GM18517 (cell line): ENCODE measurements around the gene PRR15.

Experiments used
- ATAC-seq: cut with Tn5 transposase; IDR thresholded peaks from one replicate; pipeline ENCODE4 v1.9.1; 2021; ENCODE audit warnings: mild to moderate bottlenecking, moderate library complexity; ENCODE audit not compliant: unreplicated experiment

The PRR15 gene

DNA sequence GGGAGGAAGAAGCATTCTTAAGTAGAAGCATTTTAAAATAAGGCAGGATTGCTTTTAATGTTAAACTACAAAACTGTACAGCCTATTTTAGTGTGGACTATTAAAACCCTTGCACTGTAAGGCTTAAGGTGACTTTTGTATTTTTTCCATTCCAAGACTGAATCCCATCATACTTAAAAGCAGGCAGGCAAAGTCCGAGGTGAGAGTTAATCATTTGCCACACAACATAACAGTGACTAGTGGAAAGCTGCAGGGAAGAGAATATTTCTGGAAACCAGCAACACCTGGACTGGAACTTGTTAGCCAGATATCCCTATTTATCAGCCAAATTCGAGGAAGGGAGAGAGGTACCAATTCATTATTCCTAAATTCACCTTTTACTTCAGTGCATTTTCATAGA, 3.5 kb downstream of the PRR15 start:
- no peak for ATAC-seq

DNA sequence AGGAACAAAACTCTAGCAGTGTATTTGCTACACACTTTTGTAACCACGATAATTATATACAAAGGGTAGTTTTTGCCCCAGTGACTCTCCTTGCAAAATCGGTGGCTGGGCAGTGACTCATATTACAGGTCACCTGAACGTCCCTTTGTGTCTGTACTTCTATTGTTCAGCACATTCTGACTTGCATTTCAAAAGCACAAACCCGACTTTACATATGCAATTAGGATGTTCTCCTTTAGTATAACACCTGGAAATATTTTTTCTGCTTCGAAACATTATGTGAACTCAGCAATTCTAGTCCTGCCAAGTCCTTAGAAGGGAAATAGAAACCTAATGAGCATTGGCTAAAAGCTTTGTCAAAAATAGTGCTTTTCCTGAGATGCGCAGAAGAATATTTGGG, 6.0 kb downstream of the PRR15 start:
- ATAC-seq: no peak

DNA sequence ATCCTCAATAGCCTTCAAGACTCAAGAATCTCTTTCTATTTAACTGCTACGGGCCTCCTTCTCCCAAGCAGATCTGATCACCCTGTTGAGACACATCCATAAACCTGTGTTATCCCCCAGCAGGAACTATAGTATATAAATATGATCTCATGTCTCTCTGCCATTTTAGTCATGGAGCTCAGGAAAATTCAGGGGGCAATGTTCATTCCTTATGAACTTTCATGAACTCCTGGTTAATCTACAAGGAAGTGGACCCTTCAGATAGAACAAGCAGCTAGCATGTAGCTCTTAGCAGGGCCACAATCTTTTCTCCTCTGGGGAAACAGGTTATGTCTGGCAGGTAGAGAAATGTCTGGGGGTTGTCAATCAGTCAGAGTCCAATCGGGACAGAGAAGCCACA, 8.9 kb downstream of the PRR15 start:
- no peak for ATAC-seq

DNA sequence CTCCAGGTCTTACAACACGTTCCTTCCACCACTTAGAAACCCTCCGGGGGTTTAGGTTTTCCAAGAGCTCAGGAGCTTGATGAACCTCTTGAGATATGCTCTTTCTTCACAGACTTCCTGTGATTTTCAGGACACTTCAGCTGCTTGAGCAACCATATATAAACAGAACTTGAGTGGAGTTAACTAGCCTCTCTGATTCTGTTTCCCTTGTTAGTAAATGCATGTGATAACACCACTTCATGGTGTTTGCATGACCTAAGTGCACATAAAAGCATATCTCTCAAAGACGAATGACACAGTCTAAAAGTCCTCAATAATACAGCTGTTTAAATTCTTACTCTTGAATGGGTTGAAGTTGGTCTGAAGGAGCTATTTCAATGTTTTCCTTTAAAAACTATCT, 9.9 kb downstream of the PRR15 start:
- no peak for ATAC-seq

DNA sequence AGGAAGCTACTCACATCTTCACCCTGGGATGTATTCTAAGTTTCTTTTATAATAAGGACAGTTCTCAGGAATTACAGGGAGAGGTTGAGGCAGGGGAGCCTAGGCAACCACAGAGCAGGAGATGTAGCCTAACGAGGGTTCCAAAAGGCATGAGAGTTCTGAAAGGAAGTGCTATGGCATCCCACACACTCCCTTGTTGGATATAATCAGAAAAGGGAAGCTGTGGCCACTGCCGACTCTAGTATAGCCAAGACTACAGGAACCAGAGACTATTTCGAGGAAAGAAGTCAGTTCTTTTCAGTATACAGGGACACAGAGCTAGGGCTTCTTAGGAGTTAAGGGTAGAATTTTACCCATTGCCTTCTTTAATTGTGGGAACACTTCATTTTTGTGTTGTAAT, 11.0 kb downstream of the PRR15 start:
- no peak for ATAC-seq

DNA sequence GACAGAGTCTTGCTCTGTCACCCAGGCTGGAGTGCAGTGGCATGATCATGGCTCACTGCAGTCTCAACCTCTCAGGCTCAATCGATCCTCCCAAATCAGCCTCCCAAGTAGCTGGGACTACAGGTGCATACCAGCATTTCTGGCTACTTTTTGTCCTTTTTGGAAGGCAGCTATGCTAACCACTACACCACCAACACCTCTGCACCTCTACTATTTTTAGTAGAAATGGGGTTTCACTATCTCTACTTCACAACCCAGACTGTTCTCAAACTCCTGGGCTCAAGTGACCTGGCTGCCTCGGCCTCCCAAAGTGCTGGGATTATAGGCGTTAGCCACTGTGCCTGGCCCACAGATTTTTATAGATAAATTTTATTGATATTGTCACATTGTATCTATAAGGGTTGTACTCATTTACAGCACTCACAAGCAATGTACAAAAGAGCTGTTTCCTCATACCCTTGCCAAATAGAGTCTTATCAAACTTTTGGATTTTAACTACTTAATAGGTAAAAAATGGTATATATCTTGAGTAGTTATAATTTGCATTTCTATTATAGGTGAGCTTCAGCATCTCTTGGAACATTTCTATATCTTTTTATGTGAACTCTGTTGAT, 23.7 kb downstream of the PRR15 start:
- ATAC-seq: no peak

DNA sequence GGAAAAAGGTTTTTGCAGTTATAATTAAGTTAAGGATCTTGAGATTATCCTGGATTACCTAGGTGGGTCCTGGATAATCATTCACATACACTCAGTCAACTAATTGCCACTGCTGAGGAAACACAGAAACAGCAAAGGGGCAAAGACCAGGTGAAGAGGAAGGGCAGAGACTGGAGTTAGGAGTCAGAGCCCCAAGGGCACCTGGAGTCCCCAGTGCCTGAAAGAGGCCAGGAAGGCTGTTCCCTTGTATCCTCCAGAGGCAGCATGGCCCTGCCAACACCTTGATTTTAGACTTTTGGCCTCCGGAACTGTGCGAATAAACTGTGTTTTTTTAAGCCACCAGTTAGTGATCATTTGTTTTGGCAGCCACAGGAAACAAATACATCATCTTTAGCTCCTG, 24.6 kb downstream of the PRR15 start:
- no peak for ATAC-seq

DNA sequence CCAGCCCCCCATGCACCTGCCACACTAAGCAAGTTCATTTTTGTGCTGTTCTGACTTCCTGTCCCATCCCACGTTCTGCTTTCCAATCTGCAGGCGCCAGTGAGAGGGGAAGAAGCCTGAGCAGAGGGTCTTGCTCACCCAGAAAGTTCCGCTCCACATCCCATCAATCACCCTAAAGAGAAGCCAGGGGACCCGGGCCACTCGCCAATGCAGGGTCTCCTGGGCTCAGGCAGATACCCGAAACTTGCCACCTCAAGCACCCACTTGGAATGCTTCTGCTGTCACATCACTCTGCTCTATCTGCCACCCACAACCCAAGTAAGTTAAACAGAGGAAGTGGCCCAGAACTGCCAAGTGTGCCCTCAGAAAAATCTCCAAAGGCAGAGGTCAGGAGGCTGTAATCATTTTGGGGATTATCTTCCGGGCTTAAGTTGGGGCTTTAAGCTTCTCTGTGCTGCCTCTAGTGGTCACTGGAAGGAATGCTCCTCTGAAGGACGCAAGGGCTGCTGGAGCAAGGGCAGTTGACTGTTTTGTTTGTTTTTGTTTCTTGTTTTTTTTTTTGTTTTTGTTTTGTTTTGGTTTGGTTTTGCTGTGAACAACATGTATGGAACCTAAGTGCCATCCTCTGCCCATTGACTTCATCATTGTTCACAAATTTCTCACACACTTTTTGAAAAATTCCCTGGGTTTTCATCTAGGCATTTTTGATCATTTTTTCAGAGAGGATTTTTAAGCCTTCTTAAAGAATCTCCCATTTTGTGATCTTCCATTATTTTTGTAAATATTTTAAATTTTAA, 25.5 kb downstream of the PRR15 start:
- ATAC-seq: peak; percentile 67

DNA sequence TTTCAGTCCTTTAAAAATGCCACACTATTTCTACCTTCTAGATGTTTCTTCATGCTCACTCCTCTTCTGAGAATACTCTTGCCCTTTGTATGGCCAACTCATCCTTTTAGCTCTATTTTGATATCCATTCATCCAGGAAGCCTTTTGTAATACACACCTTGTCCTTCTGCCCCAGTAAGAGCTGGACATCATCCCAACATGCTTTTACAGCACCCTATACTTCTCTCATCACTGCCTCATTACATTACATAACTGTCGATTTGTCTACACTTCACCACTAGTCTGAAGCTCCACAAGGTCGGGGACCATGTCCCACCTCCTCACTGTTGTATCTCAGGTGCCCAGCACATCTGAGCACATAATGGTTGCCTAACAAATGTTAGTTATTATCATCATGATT, 29.2 kb downstream of the PRR15 start:
- no peak for ATAC-seq

DNA sequence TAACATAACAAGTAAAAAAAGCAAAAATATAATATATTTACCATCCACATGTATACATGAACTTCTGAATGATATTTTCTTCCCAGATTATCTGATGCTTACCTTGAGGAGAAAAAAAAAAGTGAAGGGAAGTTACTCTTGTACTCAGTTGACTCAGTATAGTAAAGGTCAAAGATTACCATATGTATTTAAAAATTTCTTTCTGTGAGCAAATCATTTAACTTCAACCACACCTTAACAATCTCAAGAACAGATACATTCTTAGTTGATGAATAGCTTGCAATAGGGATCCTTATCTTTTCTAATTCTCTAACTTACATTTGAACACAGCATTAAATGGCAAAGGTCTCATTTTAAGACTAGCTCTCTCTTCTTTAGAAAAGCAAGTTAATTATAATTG, 29.8 kb downstream of the PRR15 start:
- no peak for ATAC-seq

DNA sequence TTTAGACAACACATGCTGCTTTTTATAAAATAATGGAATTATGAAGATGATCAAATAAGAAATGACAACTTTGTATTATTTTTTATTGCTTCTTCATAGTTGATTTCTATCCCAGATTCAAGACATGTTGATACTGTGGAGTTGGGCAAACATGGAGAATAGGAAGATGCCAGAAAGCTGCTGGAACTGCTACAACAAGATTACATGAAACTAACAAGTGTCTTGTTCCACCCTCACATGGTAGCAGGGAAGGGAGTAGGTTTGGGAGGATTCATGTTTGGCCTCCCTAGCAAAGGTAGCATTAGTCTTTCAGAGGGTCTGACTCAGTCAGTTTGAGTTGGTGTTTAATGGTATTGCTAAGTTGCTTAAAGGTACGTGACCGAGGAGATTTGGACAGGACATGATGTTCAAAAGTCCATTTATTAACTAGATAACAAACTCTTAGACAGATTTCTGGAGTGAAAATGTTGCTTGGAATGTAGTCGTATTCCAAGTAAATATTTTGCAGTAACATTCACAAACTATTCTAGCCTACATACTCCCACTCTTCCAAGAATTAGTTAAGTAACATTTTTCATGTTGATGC, 33.1 kb downstream of the PRR15 start:
- ATAC-seq: no peak

DNA sequence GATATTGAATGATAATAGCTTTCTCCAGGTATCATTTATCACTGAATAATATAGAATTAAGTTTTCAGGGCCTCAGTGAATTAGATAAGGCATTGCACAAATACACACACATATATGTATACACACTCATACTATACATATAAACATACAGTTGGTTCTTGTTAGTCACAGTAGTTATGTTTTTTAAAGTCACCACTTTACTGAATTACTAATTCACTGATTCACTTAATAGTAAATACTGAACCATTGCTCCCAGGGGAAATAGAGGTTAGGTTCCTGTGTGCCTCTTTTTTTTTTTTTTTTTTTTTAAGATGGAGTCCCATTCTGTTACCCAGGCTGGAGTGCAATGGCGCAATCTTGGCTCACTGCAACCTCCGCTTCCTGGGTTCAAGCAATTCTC, 33.6 kb downstream of the PRR15 start:
- no peak for ATAC-seq

DNA sequence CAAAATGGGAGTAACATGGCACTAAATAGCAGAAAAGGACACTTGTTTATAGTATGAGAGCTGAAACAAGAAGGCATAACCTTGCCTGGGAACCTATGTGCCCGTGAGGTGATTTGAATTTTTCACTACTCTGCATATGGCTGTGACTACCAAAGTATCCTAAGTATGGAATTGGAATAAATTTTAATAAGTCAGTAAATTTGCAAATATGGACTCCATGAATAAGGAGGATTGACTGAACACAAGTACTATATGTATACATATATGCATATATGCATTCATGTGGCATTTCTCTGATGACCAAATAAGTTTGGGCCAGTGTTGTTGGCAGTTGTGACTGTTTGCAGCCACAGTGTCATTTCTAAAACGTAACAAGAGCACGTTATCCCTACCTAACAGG, 34.5 kb downstream of the PRR15 start:
- no peak for ATAC-seq

DNA sequence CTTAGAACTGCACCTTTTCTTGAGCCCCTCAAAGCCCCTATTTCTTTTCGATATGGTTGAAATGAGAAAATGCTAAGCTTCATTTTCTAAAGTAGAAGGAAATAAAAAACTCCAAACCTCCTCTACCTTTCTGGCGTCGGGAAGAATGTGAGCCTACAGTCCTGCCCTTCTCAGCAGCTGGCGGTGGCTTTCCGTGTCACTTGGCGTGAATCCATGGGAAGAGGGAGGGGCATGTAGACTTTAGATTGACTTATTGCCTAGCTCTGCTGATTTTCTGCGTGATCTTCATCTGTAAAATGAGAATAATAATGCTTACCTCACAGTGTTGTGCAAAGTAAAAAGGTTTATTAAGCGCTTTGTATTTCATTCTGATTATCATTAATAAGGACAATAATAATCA, 35.0 kb downstream of the PRR15 start:
- no peak for ATAC-seq

DNA sequence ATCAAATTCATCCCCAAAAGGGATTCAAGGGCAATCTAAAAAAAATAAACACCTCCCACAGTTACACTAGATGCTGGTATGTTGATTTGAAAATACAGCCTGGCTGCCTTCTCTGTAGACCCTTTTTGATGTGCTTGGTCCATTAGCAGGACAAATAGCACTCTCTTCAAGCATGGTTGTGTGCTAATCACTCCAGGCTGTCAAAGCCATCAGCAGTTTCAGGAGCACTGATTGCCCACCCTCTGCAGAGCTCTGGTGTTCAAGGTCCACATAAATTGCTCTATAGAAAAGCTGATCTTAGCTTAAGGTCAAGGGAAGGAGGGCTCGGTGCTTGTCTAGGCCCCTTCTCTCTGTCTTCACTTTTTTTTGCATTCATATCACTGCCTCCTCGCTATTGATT, 35.4 kb downstream of the PRR15 start:
- no peak for ATAC-seq

DNA sequence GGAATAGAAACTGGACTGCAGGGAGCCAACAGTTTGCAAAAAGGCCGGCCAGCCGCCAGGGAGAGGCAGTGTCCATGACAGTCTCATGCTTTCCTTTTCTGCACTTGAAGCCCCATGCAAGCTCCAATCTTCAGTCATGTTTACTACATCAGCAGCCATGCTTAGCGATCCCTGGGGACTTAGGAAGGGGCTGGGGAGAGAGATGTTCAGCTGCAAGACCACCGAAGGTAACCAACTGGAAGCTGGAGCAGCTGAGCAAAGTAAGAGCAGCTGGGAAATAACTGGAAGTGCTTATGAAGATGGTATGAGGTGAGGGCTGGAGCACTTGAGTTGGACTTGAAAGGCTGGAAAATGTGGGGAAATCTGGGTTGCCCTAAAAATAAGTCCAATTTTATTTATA, 37.0 kb downstream of the PRR15 start:
- no peak for ATAC-seq

DNA sequence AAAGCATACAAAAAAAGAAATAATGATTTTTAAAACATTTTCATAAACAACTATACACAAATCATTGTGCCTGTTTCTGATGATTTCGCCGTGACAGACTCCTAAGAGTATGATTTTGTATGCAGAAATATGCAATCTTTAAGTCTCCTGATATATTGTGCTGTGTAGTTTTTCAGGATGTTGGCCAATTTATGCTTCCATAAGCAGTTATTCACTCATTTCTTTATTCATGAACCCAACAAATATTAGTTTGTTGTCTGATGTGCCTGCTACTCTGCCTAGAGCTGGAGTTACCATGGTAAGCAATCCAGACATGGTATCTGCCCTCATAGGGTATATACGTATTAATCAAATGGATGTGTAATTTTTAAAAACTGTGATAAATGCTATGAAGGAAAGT, 40.4 kb downstream of the PRR15 start:
- ATAC-seq: no peak

DNA sequence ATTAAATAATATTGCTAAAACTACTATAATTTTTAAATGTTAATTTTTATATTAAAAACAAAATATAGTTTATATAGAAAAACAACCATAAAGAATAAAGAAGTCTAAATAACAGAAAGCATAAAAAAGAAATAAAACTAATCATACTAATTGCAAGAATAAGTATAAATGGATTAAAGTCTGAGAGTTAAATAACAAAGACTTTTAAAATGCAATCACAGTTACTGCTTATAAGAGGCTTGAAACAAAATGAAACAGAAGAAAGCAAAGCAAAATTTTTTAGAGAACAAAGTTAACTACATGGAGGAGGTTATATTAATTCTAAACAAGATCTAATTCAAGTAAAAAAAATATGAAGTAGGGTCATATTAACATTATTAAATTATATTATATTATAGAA, 41.1 kb downstream of the PRR15 start:
- ATAC-seq: no peak

DNA sequence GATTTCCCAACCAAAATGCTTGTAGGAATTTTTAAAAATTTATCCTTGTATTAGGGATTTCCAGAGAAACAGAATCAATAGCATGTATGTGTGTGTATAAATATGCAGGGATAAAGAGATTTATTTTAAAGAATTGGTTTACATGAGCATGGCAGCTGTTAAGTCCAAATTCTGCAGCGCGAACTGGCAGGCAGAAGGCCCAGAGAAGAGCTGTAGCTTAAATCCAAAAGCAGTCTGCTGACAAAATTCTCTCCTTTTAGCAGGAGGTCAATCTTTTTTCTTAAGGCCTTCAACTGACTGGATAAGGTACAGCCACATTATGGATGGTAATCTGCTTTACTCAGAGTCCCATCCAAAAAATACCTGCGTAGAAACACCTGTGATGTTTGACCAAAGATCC, 42.0 kb downstream of the PRR15 start:
- no peak for ATAC-seq

DNA sequence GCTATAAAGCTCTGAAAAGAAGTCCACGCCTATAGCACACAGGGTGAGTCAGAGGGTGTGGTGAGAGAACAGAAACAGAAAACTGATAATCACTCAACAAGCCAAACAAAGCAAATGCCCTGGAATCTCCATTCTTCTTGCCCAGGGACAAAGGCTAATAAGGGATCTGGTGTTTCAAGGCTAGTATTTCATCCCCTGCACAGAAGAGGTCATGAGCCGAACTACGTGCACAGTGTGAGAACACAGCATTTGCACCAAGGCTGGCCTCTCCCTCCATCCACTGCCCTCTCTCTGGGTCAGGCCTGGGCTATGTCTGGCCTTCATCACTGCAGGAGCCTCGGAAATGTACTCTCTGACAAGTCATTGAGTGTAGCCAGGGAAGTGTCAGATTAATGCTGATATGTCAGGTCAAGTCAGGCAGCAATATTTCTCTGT, 42.7 kb downstream of the PRR15 start:
- ATAC-seq: no peak

DNA sequence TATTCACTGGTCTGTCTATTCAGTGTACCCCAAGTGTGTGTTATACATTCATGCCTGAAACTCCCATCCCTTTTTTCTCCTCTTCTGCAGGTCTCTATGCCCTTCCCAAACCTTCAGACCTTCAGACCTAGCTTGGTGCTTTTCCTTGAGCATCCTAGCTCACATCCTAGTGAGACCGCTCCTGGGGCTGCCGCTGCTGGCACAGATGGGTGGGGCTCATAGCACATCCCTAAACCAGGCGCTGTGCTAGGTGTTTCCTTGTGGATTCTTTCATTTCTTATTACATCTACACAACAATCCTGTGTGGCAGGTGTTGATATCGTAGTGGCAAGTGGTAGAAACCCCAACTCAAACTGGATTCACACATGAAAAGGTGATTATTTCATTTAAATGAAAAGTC, 43.2 kb downstream of the PRR15 start:
- no peak for ATAC-seq

DNA sequence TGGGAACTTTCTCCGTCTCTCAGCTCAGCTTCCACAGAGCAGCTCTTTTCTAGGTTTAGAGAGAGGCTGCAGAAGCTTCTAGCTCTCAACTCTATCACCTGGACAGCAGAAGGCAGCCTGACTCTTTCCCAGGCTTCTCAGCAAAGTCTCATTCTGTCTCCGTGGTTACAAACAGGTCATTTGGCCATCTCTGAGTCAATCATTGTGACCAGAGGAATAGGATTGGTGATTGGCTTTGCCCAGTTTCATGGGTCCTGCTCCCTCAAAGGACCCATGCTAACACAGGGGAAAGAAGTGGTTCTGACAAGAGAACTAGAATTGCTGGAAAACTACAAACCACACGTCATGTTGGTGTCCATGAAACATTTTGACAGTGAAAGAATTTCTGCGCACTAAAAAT, 43.6 kb downstream of the PRR15 start:
- ATAC-seq: no peak
